ENCODE results near the gene GOLGA7B. TPM values are rescaled to one million over a fixed set of nuclear protein-coding genes. Genes with fewer than 3 reads are reported as not detected.

Gene GOLGA7B
- total and polyA plus RNA-seq, 2 donors (not counting 1 experiment from before 2014, with no cell fraction given), result 0.01 TPM; not detected in 1

GRCh38 chr10:97820096-97820704, 29.4 kb upstream of the GOLGA7B start:
- H3K27ac Mint-ChIP-seq, result no peak overlapping the region
- ChIA-PET POLR2A (no interaction called here), CTCF (no interaction called here)
- TF ChIP-seq EZH2 (IDR thresholded peaks at IDR 0.05; ENCODE audit: borderline replicate concordance, insufficient read depth, low read depth, low read length, poor library complexity, severe bottlenecking) (no peak), CTCF (IDR thresholded peaks at IDR 0.05) (no peak)
- H3K4me1 Mint-ChIP-seq, result no peaks in the 10 kb centered on the region
- Histone ChIP-seq H2AFZ (ENCODE audit: insufficient read depth, low read depth, low read length, poor library complexity, severe bottlenecking) (no peak overlapping the region), H3K9ac (ENCODE audit: low read length) (no peak overlapping the region), H3K79me2 (ENCODE audit: control insufficient read depth, insufficient read depth, low read length) (no peaks in the 10 kb centered on the region), H3K4me2 (replicated peaks; ENCODE audit: low read depth, low read length, poor library complexity, severe bottlenecking) (no peak overlapping the region), H3K27ac (ENCODE audit: low read length in 2 of 2) (no peak overlapping the region), H3K4me3 (ENCODE audit: control extremely low read depth in 1 of 5, extremely low read depth in 1 of 5, insufficient read depth in 1 of 5, low read depth in 2 of 5, low read length in 4 of 5) (no peak overlapping the region), H3K36me3 (replicated peaks in 1 of 2; ENCODE audit: control extremely low read depth in 1 of 2, control insufficient read depth in 1 of 2, extremely low read depth in 1 of 2, insufficient read depth in 2 of 2, low read length in 1 of 2) (no peaks in the 10 kb centered on the region), H3K27me3 (replicated peaks in 1 of 4; ENCODE audit: control extremely low read depth in 1 of 4, control insufficient read depth in 3 of 4, insufficient read depth in 4 of 4, low read length in 3 of 4) (peaks cover 0 to 3% (median 0%) of the 10 kb centered on the region in 4 experiments), H3K4me1 (ENCODE audit: control insufficient read depth in 2 of 2, insufficient read depth in 2 of 2, low read length in 2 of 2) (no peaks in the 10 kb centered on the region), H3K9me3 (ENCODE audit: control extremely low read depth in 1 of 3, control insufficient read depth in 2 of 3, insufficient read depth in 1 of 3, low read length in 2 of 3) (no peaks in the 10 kb centered on the region), H4K20me1 (ENCODE audit: control insufficient read depth, insufficient read depth, low read length, poor library complexity, severe bottlenecking) (no peaks in the 10 kb centered on the region)
- no peaks in the 10 kb centered on the region for H3K9me3 Mint-ChIP-seq (ENCODE audit: insufficient read depth)
- WGBS (ENCODE audit: insufficient coverage), result 82% methylated on average over 5 of the region's 8 CpGs
- ATAC-seq (ENCODE audit: low read depth), result no peak
- no peak for DNase-seq
- no peak overlapping the region for H3K4me3 Mint-ChIP-seq
- peaks cover 11% of the 10 kb centered on the region for H3K27me3 Mint-ChIP-seq
- intact Hi-C loops (cut with micrococcal nuclease), result no loop called here

- H3K9me3 Mint-ChIP-seq (ENCODE audit: insufficient read depth), result no peaks in the 10 kb centered on the region
- Histone ChIP-seq H4K20me1 (ENCODE audit: control insufficient read depth, insufficient read depth, low read length, poor library complexity, severe bottlenecking) (no peaks in the 10 kb centered on the region), H2AFZ (ENCODE audit: insufficient read depth, low read depth, low read length, poor library complexity, severe bottlenecking) (no peak overlapping the region), H3K27me3 (replicated peaks in 1 of 4; ENCODE audit: control extremely low read depth in 1 of 4, control insufficient read depth in 3 of 4, insufficient read depth in 4 of 4, low read length in 3 of 4) (no peaks in the 10 kb centered on the region), H3K27ac (ENCODE audit: low read length in 2 of 2) (no peak overlapping the region), H3K36me3 (replicated peaks in 1 of 2; ENCODE audit: control extremely low read depth in 1 of 2, control insufficient read depth in 1 of 2, extremely low read depth in 1 of 2, insufficient read depth in 2 of 2, low read length in 1 of 2) (no peaks in the 10 kb centered on the region), H3K9me3 (ENCODE audit: control extremely low read depth in 1 of 3, control insufficient read depth in 2 of 3, insufficient read depth in 1 of 3, low read length in 2 of 3) (no peaks in the 10 kb centered on the region), H3K4me2 (replicated peaks; ENCODE audit: low read depth, low read length, poor library complexity, severe bottlenecking) (no peak overlapping the region), H3K9ac (ENCODE audit: low read length) (no peak overlapping the region), H3K4me1 (ENCODE audit: control insufficient read depth in 2 of 2, insufficient read depth in 2 of 2, low read length in 2 of 2) (no peaks in the 10 kb centered on the region), H3K79me2 (ENCODE audit: control insufficient read depth, insufficient read depth, low read length) (no peaks in the 10 kb centered on the region), H3K4me3 (ENCODE audit: control extremely low read depth in 1 of 5, extremely low read depth in 1 of 5, insufficient read depth in 1 of 5, low read depth in 2 of 5, low read length in 4 of 5) (no peak overlapping the region)
- H3K4me3 Mint-ChIP-seq, result no peak overlapping the region
- TF ChIP-seq EZH2 (IDR thresholded peaks at IDR 0.05; ENCODE audit: borderline replicate concordance, insufficient read depth, low read depth, low read length, poor library complexity, severe bottlenecking) (no peak), CTCF (IDR thresholded peaks at IDR 0.05) (no peak)
- ATAC-seq (ENCODE audit: low read depth), result no peak
- no peak for DNase-seq
- POLR2A ChIA-PET, result no interaction called here
- 68% methylated on average over 8 of the region's 9 CpGs for WGBS (ENCODE audit: insufficient coverage)
- H3K27me3 Mint-ChIP-seq, result peaks cover 11% of the 10 kb centered on the region
- H3K27ac Mint-ChIP-seq, result no peak overlapping the region
- no peaks in the 10 kb centered on the region for H3K4me1 Mint-ChIP-seq
- CTCF ChIA-PET, result interaction anchor here (0.9 to 1.7 kb wide), 2 partner anchors 10 to 747 kb away, joined by 3 read pairs; no protein-coding TSS in a partner anchor
- intact Hi-C loops (cut with micrococcal nuclease), result no loop called here
These were observed 28.2 kb upstream of the GOLGA7B start for GRCh38 chr10:97821308-97822038.

Data from B cell (primary cell).